HepG2 (cell line): ENCODE results near the gene TSPAN12. TPM values are rescaled to one million over a fixed set of nuclear protein-coding genes. Genes with fewer than 3 reads are reported as not detected.

Source experiments
- AHDC1 ChIP-seq: sonication (generic); formaldehyde crosslinking; IDR thresholded peaks from 2 replicates; pipeline ENCODE4 v1.5.1; 2020; ENCODE audit warnings: mild to moderate bottlenecking, missing genetic modification reagents, borderline replicate concordance
- ATF2 ChIP-seq: sonication (generic); formaldehyde crosslinking; IDR thresholded peaks from 2 replicates; pipeline ENCODE4 v1.4.0; 2020; ENCODE audit warnings: missing genetic modification reagents
- BCLAF1 ChIP-seq: fragments of 450-650 bp; IDR thresholded peaks from 2 replicates; pipeline ENCODE4 v1.6.1; 2017; ENCODE audit warnings: mild to moderate bottlenecking
- MZF1 ChIP-seq: sonication (generic); formaldehyde crosslinking; IDR thresholded peaks from 2 replicates; pipeline ENCODE4 v1.8.1; 2023; ENCODE audit warnings: mild to moderate bottlenecking, missing genetic modification reagents, borderline replicate concordance
- RFXAP ChIP-seq: sonication (generic); formaldehyde crosslinking; IDR thresholded peaks from 2 replicates; pipeline ENCODE4 v1.4.0; 2020; ENCODE audit warnings: missing genetic modification reagents, borderline replicate concordance
- ZBTB26 ChIP-seq: IDR thresholded peaks from 2 replicates; pipeline ENCODE4 v1.6.1; 2016; ENCODE audit warnings: missing compliant biosample characterization, missing genetic modification reagents, borderline replicate concordance
- ZNF841 ChIP-seq: sonication (generic); formaldehyde crosslinking; IDR thresholded peaks from 2 replicates; pipeline ENCODE4 v1.8.1; 2023; ENCODE audit warnings: missing genetic modification reagents, borderline replicate concordance
- polyA plus RNA-seq, 8 experiments: library from polyadenylated mRNA; depleted of rRNA in 3 of 8; stranded (reverse) in 7 of 8; unstranded in 1 of 8; fragments of >200 nt; fragmentation: Illumina TruSeq in 4 of 8; extraction: Trizol in 4 of 8; gene quantifications; 2 replicates each; pipeline versions ENCODE4 v1.2.1 to v1.2.3, GENCODE V29; 2011 to 2016; ENCODE audit warnings: low read depth in 4 of 8, missing spikeins in 1 of 8, mixed read lengths in 1 of 8; ENCODE audit not compliant: insufficient read depth in 1 of 8
- total RNA-seq, 5 experiments: library from RNA; depleted of rRNA; stranded (reverse); fragments of >200 nt; fragmentation: Illumina TruSeq; extraction: Trizol; gene quantifications; 2 replicates each; pipeline ENCODE4 v1.2.3, GENCODE V29; 2016; ENCODE audit warnings: low read depth in 1 of 5

The TSPAN12 gene
- total and polyA plus RNA-seq, 2 of the 13 experiments (the other 11 are each of a cell fraction or from before 2014, with no cell fraction given): 0.48 to 0.95 TPM

GRCh38 chr7:120829487-120829886 lies 28.5 kb downstream of the TSPAN12 start (continued):
- TF ChIP-seq ATF2 (CRISPR knock-in tag) (no peak), MZF1 (CRISPR knock-in tag) (no peak), BCLAF1 (no peak), RFXAP (CRISPR knock-in tag) (no peak), AHDC1 (no peak), ZNF841 (CRISPR knock-in tag) (no peak), ZBTB26 (CRISPR knock-in tag) (no peak)
